ENCODE data around the gene COLEC12.

GRCh38 chr18:525036-525797 lies 24.7 kb upstream of the COLEC12 start:
- TF ChIP-seq CTCF (IDR thresholded peaks at IDR 0.05) (no peak), POLR2A (IDR thresholded peaks at IDR 0.05) (no peak), EP300 (IDR thresholded peaks at IDR 0.05) (no peak)
